ENCODE data around the gene ZNF730. TPM values are rescaled to one million over a fixed set of nuclear protein-coding genes. Genes with fewer than 3 reads are reported as not detected.

Gene ZNF730
- total RNA-seq, 1 donor from 2014 or later = 6.8 TPM

Other genes with a start within 250 kb of the ZNF730 start
- gene ZNF728, start 113.8 kb upstream of the ZNF730 start, total RNA-seq = 0.59 TPM
- 6.4 TPM for gene ZNF724, start 133.4 kb downstream of the ZNF730 start, total RNA-seq

Data from skin of body (tissue), 1 donor.